ENCODE results near the gene ATOSB.

DNA sequence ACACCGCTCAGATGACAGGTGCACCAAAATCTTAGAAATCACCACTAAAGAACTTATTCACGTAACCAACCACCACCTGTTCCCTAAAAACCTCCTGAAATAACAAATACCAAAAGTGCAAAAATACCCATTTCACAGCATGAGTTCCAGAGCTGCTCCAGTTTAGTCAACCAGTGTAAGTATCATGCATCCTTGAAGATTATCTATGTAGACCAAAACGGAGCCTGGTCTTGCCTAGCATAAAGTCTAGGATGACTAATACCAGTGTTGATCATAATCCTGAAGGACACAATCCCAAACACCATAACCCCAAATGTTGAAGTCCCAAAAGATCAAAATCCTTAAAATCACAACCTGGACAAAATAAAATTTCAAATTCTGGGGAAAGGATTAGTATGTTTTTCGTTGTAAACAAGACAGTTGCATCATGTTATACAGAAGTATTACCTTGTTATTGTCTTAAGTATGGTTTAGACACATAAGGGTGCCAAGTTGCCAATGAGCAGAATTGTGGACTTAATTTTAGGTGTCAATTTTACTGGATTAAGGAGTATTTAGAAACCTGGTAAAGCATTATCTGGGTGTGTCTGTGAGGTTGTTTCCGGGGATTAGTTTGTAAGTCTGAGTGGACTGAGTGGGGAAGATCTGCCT, 61.4 kb downstream of the ATOSB start:
- TF ChIP-seq, protein P1, sequence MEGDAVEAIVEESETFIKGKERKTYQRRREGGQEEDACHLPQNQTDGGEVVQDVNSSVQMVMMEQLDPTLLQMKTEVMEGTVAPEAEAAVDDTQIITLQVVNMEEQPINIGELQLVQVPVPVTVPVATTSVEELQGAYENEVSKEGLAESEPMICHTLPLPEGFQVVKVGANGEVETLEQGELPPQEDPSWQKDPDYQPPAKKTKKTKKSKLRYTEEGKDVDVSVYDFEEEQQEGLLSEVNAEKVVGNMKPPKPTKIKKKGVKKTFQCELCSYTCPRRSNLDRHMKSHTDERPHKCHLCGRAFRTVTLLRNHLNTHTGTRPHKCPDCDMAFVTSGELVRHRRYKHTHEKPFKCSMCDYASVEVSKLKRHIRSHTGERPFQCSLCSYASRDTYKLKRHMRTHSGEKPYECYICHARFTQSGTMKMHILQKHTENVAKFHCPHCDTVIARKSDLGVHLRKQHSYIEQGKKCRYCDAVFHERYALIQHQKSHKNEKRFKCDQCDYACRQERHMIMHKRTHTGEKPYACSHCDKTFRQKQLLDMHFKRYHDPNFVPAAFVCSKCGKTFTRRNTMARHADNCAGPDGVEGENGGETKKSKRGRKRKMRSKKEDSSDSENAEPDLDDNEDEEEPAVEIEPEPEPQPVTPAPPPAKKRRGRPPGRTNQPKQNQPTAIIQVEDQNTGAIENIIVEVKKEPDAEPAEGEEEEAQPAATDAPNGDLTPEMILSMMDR (IDR thresholded peaks at IDR 0.05), result no peak
- TF ChIP-seq ZFX (IDR thresholded peaks at IDR 0.05; ENCODE audit: borderline replicate concordance), result no peak

All from 22Rv1 (cell line).